CD4-positive, alpha-beta T cell treated with Interleukin-6 for 4 hours (primary cell): ENCODE data around the gene LAMC2.
A peak's percentile ranks its signal among the peaks of the same experiment; 100 is the strongest.

ENCODE experiments used
- DNase-seq: peaks from one replicate; pipeline ENCODE4 v3.0.0-alpha.2; 2020; ENCODE audit warnings: mixed read lengths

Gene LAMC2

DNA sequence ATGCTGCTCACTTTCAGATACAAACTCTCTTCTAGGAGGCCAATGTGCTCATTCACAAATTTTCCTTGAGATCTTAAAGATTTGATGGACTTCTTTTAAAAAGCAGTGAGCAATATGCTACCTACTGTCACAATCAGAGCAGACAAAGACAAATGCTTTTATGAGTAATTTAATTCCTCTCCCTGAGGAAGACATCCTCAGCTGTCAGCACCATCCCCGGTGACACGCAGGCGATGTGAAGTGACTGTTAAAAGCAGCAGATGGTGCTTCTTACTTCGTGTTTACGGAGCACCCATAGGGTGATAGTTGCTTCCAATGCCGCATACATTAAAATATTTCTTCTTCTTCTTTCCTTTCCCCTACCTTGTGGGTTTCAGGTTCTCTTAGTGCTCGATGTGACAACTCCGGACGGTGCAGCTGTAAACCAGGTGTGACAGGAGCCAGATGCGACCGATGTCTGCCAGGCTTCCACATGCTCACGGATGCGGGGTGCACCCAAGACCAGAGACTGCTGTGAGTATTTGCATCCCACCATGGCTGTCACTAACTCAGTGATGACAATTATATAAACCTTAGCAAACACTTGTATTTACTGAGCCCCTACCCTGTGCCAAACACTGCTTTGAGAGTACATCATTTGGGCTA, 29.1 kb downstream of the LAMC2 start:
- no peak for DNase-seq

DNA sequence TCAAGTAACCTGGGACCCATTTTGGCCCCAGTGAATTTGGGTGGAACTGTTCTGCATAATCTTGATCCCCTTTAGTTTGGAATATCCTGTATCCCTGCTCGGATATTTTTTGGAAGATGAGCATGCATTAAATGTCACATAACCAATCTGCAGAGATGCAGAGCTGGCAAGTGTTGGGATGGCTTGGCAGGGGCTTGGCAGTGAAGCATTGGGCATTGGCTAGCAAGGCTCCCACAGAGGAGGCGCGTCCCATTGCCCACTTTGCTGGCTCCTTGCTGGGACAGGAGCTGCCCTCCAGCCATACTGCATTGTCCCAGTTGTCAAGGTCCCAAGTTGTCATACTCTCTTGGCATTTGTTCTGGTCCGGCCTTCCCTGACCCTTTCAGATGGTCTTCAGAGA, 29.9 kb downstream of the LAMC2 start:
- no peak for DNase-seq

DNA sequence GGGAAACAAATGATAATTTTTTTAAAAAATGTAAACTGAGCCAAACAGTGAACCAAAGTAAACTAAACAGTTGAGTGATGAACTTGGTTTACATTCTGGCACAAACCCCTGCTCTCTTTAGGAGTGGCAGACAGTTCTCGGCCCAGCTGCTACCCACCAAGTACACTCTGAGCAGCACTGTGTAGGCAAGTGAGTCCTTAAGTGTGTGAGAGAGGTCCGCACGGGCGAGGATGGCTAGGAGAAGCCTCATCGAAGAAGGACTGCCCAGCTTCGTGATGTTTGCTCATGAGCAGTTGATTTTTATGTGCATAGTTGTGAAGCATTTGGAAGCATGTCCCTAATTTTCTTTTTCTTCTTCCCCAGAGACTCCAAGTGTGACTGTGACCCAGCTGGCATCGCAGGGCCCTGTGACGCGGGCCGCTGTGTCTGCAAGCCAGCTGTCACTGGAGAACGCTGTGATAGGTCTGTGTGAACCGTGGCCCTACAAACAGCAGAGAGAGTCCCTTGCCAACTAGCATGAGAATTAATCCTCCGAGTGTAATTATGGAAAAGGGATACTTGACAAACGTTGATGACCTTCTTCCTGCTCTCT, 32.1 kb downstream of the LAMC2 start:
- no peak for DNase-seq

DNA sequence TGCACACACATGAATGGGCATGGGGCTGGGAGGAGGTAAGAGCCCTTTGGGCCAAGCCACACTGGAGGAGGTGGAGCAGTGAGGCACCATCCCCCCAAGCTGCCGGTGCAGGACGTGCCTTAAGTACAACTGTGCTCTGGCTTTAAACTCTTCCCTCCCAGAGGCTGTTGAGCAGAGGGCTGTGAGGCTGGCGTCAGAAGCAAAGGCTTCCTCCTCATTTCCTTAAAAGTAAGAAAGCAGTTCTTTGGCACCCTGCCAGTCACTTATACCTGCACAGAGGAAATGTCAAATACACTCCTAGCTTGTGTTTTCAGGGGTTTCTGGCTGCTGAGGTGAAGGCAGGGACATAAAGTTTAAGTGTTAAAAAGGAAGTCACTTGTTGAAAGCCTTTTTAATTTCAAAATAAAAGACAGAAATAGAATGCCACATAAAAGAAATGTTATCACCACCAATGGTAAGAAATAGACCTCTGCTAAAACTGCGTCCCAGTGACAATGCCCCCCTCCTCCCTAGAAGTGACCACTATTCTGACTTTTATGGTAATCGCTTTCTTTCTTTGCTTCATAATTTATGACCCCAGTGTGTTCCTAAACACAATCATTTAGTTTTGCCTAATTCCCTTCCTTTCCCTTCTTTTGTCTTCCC, 33.0 kb downstream of the LAMC2 start:
- DNase-seq, result peak; percentile 83

DNA sequence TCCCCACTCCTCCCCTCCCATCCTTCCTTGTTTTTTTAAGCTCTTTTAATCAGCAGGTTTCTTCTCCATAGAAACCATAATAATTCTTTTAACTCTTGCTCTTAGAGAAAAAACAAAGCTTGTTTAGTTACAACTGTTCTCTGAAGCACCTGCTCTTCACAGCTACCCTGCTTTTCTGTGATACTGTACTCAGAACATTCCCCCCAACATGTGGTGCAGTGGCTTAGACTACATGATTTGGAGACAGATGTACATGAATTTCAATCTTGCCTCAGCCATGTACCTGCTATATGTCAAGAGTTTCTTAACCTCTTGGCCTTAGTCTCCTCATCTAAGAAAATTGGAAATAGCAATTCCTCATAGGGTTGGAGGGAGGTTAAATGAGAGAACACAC, 33.5 kb downstream of the LAMC2 start:
- no peak for DNase-seq

DNA sequence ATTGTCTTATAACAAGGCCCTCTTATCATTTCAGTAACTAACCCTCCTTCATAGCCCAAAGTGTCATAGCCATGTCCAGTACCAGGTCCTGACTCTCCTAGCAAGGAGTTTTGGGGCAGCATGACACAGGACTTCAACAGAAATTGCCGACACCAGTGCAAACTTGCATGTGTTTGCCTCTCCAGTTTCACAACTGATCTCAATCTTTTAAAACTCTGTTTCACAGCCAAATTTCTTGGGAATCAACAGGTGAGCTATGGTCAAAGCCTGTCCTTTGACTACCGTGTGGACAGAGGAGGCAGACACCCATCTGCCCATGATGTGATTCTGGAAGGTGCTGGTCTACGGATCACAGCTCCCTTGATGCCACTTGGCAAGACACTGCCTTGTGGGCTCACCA, 36.8 kb downstream of the LAMC2 start:
- DNase-seq, result no peak

DNA sequence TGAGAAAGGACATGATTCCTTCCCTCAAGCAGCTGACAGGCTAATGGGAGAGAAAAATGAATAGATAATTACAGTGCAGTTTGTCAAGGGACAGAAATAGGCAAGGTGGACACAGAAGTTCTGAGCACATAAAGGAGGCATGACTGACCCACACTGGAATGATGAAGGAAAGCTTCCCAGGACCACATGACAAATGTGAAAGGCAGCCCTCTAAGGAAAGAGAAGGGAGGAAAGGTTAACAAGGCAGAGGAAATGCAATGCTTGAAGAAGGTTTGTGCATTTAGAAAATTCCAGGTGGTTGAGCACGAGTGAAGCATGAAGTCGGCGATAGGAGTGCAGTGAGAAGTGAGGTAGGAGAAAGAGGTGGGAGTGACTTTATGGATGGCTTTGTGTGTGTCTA, 37.4 kb downstream of the LAMC2 start:
- DNase-seq, result no peak

DNA sequence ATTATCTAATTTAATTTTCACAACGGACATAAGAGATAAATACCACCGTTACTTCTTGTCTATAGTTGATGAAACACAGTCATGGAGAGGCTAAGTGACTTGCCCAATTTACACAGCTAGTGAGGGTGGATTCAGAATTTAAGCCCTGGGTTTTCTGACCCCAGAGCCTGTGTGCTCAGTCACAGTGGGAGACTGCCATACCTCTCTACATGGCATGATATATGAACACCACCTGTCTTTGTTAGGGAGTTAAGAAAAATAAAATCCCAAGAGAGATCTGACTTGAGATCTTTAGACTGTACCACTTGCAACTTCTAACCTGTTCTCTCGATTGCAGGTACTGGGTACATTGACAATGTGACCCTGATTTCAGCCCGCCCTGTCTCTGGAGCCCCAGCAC, 40.3 kb downstream of the LAMC2 start:
- DNase-seq, result no peak

DNA sequence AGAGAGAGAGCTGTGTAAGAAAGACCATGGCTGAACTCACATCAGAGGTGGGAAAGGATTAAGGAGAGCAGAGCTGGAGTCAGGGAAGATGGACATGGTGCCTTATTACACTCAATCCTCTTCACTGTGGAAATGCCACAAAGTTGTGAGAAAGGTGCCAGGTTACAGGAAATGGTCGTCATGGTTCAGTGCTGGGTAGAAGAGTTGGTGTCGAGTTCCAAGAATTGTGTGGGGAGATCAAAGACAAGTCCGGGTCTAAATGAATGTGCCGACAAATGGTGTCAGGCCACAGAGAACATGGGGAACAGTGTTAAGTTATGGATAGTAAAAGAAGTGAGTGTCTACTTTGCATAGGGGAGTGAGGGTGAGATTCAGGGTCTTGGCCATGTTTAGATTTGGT, 40.9 kb downstream of the LAMC2 start:
- DNase-seq, result no peak

DNA sequence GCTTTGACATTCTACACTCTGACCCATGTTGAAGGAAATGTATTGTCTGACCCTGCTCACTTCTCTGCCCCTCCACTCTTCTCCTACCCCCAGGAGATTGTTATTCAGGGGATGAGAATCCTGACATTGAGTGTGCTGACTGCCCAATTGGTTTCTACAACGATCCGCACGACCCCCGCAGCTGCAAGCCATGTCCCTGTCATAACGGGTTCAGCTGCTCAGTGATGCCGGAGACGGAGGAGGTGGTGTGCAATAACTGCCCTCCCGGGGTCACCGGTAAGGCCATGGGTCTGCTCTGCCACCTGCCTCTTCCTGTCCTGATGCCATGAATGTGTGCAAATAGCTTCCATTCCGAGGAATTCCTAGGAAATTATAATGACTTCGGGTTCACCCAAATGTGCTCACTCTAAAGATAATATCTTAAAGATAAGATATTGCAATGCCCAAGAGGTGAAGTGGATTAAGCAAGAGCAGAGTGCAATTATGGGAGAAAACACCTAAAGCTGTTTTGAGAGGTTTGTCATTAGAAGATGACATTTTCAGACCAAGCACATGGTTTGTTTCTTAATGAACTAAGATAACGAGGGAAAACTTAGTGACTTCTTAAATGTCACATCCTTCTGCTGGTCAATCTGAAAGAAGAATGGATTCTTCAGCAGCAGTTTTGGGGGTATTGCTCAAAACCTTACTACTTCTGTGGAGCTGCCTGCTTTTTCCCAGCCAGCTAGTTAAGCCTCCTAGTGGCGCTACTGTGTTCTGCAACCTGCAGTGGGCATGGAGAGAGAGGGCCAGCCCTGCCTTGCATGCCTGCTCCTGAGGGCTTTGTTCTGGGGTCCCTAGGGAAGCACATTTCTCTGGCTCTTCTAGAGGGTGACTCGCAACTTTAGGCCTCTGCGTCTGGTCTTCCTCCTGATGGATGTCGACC, 41.6 kb downstream of the LAMC2 start:
- peak; percentile 33 for DNase-seq

DNA sequence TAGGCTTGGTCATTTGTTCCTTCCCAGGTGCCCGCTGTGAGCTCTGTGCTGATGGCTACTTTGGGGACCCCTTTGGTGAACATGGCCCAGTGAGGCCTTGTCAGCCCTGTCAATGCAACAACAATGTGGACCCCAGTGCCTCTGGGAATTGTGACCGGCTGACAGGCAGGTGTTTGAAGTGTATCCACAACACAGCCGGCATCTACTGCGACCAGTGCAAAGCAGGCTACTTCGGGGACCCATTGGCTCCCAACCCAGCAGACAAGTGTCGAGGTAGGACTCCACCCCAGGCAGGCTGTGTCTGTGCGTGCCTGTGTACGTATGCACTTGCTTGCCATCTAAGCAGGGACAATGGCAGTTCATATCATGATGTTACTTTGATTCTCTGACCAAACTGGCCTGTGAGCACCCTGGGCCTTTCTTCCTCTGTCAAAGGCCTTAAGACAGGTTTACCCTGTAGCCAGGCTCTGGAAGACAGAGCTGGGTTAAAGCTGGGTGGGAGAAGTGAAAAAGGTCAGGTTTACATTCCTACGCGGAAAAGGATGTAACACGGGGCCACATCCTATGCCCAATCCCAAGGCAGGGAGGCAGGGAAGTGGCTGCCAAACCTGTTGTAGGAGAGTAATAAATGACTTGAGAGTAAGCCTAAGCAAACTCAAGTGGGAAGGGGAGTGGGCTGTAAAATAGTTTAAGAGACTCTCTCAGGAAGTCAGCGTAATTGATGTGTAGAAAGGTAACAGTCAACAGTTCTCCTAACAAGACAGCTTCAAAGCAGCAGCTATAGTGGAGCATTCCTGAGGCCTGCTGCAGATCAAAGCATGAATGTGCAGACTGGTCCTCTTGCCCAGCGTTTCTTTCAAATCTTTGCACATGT, 42.5 kb downstream of the LAMC2 start:
- DNase-seq, result no peak

DNA sequence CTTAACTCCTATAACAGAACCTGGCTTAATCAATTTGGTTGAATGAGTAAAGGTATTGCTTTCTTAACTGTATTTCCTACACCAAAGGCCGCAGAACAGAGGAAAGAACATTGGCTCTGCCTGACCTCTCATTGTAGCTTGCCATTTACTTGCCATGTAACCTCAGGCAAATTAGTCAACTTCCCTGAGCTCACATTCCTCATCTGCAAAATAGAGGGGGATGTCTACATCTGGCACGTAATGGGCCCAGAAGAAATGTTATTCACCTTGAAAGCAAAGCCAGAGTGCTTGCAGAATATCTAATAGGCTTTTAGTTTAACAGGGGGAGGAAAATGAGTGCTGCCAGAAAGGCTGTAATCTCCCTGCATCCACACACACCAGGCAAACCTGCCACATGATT, 44.3 kb downstream of the LAMC2 start:
- no peak for DNase-seq

DNA sequence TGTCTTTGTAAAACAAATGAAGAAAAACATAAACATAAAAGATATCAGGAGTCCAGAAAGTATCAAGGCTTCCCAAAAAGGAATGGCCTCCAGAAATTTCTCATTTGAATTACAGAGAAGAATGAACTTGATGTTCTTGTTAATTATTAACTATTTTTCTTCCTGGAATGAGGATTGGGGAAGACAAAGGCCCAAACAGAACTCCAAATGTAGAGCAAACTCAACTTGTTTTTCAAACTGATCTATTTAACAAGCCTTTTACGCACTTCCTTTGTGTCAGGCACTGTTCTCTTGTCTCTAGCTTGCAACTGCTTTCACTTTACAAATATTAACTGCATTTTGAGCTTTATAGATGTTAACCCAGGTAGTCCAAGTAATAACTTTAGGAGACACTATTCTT, 45.5 kb downstream of the LAMC2 start:
- no peak for DNase-seq

DNA sequence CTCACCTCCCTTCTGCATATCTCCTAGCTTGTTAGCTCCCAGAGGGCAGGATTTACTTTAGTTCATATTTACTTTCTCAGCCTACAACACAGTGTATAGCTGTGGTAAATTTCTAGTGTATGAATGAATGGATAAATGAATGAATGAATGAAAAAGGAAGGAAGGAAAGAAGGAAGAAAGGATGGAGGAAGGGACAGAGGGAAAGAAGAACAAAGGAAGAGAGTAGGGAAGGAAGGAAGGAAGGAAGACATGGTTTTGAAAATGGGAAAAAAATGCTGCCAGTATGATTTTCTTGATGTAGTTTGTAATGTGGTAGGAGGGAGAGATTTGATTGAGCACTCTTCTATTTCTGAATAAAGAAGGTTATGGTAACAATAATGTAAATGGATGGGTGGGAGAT, 47.0 kb downstream of the LAMC2 start:
- no peak for DNase-seq

DNA sequence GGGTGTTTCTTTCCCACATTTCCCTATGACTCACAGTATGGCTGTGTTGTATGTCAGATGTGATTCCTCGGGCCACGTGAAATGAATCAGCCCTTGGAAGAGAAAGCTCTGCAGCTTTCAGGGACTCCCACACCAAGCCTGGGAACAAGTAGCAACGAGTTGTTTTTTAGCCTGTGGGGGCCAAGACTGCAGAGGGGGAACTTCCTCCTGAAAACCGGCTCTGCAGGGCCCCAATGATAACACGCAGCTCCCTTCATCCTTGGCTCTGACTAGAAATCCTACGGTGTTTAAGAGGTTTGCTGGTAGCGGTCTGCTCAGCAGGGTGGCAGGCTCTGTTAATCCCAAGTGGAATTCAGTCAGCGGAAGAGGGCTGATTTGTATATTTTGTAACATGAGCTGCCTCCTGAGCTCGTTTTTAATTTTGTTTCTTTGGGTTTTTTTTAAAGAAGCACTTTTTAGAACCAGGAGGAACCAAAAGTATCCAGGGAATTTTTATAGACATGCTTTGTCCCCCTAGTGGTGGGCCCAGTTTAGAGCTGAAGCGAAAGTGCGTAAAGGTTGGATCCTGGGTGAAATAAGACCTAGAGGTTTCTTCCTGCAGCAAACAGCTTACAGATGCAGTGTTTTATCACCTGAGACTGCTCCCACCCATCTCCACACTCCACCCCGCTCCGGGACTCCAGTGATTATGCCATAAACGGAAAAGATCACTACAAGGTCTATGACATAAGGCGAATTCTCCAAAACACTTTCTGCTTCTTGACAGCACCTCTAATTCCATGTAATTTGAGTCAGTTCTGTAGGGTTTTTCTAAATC, 48.8 kb downstream of the LAMC2 start:
- no peak for DNase-seq

DNA sequence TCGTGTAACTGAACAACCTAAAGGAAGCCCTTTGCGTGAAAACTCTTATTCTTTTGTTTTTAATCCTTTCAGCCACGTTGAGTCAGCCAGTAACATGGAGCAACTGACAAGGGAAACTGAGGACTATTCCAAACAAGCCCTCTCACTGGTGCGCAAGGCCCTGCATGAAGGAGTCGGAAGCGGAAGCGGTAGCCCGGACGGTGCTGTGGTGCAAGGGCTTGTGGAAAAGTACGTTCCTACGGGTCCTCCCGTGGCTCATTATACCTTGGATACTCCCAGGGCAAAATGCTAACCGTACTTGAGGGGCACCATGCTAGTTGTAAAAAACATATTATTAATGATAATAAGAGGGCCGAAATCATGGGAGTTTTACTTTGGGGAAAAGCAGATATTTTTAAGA, 49.4 kb downstream of the LAMC2 start:
- no peak for DNase-seq

DNA sequence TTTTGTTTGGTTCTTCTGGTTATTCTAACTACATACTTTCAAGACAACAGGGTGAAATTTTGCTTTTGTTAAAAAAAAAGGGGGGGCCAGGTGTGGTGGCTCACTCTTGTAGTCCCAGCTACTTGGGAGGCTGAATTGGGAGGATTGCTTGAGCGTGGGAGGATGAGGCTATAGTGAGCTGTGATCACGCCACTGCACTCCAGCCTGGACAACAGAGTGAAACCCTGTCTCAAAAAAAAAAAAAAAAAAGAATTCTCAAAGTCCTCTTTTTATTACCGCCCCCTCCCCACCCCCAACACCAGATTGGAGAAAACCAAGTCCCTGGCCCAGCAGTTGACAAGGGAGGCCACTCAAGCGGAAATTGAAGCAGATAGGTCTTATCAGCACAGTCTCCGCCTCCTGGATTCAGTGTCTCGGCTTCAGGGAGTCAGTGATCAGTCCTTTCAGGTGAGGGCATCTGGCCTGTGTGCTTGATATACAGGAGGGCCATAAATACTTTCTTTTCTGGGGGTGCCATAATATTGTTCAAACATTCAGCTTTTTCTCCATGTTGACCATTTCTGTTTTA, 50.2 kb downstream of the LAMC2 start:
- DNase-seq, result no peak

DNA sequence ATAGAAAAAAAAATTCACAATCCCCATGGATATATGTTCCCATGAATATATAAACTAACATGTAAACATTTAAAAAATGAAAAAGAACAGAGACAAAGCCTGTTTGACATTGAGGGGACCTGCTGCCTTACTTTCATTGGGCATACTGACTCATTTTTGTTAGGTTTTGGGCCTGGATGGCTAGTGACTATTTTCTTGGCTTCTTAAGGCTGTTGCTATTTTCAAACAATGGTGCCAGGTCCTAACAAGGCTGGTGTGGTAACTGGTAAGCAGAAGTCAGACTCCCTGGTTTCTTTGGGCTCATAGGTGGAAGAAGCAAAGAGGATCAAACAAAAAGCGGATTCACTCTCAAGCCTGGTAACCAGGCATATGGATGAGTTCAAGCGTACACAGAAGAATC, 51.0 kb downstream of the LAMC2 start:
- no peak for DNase-seq

DNA sequence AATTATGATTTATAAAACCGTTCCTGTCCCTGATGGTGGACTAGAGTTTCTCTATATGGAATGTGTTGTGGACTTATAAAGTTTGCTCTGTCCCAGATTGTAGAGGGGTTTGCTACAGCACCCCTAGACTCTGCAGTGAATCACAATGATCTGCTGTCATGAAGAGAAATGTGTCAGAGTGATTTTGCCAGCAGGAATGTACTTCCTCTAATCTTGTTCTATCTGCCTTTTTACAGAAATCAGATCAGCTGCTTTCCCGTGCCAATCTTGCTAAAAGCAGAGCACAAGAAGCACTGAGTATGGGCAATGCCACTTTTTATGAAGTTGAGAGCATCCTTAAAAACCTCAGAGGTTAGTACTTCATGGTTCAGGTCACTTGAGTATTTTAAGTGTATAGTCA, 52.0 kb downstream of the LAMC2 start:
- no peak for DNase-seq

DNA sequence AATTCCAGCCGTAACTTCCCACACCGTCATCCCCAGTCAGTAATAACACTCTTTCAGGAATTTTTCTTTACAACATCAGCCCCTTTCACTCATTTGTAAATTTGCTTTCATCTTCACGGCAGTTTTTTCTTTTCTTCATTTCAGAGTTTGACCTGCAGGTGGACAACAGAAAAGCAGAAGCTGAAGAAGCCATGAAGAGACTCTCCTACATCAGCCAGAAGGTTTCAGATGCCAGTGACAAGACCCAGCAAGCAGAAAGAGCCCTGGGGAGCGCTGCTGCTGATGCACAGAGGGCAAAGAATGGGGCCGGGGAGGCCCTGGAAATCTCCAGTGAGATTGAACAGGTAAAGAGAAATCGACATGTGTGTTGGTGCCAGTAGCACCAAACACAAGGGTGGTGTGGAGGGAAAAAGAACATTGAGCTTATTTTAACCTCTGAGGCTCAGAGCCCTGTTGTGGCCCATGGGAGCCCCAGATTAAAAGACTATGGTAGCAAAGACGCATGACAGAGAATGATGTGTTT, 53.2 kb downstream of the LAMC2 start:
- DNase-seq, result no peak
